GM21423 (cell line): Measurements from ENCODE around the gene NYAP2.

Experiments used
- ATAC-seq: cut with Tn5 transposase; IDR thresholded peaks from one replicate; pipeline ENCODE4 v1.9.1; 2021; ENCODE audit warnings: mild to moderate bottlenecking, moderate library complexity; ENCODE audit not compliant: unreplicated experiment

Gene NYAP2

DNA sequence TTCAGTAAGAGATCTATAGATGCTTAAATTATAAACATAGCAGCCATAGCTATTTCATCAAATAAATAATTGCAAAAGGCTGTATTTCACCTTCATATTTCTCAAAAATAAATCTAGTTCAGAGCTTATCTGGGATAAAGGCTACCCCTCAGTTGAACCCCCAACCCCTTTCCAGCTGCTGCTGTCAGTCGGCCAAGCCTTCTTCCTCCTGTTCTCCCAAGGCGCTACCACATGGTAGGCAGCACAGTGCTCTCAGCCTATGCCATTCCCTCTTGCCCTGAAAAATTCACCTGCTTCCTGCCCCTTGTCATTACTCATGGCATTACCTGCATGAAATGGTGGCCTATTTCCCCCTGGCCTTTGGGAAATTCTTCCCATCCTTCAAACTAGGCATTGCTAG lies 136.5 kb downstream of the NYAP2 start:
- ATAC-seq, result no peak

DNA sequence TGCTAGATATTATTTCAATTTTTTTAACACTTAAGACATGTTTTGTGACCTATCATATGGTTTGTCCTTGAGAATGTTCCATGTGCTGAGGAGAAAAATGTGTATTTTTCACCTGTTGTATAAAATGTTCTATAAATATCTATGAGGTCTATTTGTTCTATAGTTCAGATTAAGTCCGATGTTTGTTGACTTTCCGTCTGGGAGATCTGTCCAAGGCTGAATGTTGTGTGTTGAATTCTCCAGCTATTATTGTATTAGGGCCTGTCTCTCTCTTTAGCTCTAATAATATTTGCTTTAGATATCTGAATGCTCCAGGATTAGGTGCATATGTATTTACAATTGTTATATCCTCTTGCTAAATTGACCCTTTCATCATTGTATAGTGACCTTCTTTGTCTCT lies 144.1 kb downstream of the NYAP2 start:
- ATAC-seq, result no peak

DNA sequence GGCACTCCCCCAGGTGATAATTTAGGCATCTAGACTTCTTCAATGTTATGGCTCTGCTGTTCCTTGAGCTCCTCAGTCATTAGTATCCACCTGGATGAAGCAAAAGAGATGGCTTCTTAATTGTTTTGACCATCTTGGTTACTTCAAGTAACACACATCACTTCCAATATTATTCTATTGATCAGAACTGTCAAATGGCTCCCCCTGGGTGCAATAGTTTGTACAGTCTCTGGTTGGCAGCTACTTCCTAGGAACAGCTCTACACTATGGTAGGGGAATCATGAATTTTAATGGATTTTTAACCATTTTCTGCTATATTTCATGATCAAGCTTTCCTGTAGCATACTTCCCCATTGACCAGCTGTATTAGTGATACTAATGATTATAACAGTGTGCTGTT lies 157.0 kb downstream of the NYAP2 start:
- no peak for ATAC-seq

DNA sequence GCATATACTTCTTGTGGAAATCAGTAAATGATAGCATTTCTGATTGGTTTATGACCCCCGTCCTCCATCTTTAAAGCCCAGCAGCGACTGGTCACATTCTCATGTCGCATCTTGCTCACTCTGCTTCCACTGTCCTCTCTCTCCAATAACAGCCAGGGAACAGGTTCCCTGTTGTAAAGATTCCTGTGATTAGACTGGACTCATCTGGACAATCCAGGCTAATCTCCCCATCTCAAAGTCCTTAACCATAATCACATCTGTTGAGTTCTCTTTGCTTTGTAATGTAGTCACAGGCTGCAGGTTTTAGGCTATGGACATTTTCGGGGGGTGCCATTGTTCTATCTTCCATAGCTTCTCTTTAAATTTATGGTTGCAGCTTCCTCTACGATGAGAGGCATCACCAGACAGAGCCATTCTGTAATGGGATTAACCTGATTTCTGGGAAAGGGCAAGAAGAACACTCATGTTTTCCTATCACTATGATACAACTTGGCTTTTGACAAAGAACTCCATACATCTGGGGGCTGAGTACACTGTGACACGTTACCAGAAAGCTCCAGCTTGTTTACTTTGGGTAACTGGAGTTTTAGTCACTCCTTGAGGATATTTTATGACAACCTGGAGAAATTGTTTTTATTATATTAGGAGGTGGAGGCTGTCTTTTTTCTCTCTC lies 159.0 kb downstream of the NYAP2 start:
- ATAC-seq, result no peak

DNA sequence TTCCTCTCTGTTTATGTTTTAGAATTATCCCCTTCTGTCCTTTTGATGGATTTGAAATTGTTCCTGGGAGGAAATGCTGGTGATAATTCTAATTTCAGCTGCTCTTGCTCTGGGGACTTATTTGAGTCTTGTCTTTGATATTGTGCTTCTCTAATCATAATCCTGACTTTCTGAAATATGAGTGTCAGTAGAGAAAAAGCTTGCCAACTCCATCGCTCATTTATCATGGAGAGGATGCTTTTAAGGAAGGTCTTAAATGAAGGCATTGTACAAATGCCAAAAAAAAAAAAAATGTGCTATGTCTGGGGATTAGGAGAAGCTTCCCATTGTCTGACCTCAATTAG lies 159.5 kb downstream of the NYAP2 start:
- ATAC-seq, result no peak

DNA sequence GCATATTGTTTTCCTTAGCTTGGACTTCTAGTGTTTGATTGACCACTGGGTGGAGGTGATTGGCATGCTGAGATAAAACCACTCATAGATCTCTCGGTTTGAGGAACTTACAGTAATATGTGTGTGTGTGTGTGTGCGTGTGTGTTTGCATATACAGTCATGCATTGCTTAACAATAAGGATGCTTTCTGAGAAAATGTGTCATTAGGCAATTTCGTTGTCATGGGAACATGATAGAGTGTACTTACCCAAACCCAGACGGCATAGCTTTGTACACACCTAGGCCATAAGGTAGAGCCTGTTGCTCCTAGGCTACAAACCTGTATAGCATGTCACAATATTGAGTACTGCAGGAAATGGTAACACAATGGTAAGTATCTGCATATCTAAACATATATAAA lies 167.3 kb downstream of the NYAP2 start:
- no peak for ATAC-seq

DNA sequence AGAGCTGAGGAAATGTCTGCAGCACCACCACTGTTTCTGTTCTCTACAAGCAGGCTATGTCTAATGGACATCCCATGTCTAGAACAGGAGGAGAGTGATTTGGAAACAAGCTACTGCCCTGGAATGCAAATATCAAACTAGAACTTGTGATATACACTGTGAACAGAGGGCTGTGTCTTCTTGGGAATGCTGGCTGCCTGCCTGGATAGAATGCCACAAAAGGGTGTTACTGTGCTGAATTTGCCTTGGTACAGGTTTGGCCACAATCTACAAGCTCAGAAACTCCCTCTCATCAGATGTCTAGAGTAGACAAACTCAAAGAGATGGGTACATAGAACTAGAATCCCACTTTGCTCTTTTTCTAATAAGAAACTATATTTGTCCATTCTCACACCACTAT lies 170.5 kb downstream of the NYAP2 start:
- ATAC-seq, result no peak

DNA sequence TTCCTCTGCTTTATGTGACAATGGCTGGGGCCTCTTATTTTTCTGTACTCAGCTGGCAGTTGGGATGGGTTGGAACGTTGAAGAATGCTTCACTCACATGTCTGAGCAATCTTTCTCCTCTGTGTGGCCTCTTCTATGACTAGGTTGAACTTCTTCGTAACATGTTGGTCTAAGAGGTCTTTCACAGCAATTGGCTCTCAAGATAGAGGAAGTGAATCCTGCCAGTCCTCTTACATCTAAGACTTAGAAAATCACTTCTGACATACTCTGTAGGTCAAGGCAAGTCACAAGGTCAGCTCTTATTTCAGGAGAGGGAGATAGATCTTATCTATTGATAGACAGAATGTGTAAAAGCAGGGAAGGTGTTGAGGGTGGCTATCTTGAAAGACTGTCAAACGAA lies 174.1 kb downstream of the NYAP2 start:
- ATAC-seq, result no peak

DNA sequence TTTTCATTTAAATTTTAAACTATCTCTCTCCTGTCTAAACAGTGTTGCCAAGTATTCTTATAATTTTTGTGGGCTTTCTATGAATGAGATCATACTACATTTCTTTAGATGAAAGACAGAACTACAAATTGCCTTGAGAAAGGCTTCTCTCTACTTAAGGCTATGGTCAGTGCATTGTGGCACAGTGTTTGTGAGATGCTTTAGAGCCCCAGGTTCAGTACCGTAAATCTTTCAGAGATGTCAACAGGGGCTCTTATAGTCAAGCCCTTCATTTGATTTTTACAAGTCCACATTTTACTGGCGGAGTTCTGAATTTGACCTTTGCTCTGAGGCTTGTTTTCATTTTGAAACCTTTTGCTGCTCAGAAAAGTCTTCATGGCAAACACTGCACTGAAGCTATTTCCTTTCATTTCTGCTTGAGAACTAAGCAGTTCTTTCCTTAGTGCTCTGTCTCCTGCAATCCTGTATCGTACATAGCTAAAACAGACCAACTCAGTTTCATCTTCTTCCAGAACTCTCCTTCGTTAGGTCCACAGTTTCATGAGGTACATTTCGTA lies 175.2 kb downstream of the NYAP2 start:
- ATAC-seq, result no peak

DNA sequence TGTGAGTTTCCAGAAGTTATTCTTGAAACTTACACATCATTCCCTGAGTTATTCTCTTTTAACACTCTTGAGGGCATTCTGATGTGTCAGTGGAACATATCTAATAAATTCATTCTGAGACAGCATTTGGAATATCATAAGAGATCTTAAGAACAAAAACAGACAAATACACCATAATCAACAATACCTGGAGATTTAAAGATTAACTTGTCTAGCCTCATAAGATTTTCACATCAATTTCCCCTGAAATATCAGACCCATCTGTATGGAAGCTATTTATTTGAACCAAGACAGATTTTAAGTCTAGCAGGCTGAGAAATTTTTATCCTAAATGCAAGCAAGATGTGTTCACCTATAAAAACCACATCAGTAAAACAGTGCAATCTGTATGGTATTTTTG lies 181.6 kb downstream of the NYAP2 start:
- no peak for ATAC-seq

DNA sequence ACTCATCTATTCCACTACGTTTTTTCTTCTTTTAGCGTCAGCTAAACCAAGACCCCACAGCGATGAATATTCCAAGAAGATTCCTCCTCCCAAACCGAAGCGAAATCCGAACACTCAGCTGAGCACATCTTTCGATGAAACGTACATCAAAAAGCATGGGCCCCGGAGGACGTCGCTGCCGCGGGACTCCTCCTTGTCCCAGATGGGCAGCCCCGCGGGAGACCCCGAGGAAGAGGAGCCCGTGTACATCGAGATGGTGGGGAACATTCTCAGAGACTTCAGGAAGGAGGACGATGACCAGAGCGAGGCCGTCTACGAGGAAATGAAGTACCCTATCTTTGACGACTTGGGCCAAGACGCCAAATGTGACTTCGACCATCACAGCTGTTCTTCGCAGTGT lies 182.4 kb downstream of the NYAP2 start:
- no peak for ATAC-seq

DNA sequence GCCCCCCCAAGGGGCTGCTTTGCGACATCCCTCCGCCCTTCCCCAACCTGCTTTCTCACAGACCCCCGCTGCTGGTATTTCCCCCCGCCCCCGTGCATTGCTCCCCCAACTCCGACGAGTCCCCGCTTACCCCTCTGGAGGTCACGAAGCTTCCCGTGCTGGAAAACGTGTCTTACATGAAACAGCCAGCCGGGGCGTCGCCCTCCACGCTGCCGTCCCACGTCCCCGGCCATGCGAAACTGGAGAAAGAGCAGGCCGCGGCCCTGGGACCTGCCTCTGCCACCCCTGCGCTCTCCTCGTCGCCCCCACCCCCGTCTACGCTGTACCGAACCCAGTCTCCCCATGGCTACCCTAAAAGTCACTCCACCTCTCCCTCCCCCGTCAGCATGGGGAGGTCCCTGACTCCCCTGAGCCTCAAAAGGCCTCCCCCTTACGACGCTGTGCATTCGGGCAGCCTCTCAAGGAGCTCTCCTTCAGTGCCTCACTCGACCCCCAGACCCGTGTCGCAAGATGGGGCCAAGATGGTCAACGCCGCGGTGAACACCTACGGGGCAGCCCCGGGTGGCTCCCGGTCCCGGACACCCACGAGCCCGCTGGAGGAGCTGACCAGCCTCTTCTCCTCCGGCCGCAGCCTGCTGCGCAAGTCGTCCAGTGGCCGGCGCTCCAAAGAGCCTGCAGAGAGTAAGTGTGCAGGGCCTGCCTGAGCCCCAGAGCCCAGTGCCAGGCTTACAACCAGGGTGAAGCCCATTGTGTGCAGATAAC lies 183.0 kb downstream of the NYAP2 start:
- ATAC-seq, result no peak

DNA sequence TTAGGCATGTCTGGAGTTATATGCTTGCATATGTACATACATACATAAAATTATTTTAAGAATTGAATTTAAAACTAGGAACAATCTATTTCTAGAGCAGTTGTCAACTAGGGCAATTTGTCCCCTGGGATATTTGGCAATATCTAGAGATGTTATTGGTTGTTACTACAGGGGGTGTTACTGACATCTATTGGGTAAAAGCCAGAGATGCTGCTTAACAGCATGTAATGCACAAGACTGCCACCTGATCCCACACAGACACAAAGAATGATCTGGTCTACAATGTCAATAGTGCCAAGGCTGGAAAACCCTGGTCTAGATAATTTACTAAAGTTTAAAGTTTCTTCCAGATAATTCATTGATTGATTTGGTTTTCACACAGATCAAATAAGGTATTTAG lies 185.3 kb downstream of the NYAP2 start:
- no peak for ATAC-seq

DNA sequence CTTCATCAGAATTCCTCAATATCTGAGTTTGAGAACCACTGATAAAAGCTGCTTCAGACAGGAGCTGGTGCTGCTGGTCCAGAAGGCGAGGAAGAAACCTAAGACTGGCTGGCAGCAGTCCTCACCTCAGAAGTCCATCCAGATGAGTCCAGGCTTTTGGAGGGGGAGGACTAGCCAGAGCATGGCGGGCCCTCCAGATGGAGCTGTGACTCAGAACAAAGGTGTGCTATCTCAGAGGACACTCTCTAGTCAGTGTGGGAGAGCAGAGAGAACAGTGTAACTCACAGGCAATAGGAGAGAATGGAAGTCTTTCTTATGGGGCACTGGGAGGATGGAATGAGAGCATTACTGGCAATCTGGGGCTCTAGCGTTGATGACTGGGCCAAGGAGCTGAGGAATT lies 191.4 kb downstream of the NYAP2 start:
- ATAC-seq, result no peak

DNA sequence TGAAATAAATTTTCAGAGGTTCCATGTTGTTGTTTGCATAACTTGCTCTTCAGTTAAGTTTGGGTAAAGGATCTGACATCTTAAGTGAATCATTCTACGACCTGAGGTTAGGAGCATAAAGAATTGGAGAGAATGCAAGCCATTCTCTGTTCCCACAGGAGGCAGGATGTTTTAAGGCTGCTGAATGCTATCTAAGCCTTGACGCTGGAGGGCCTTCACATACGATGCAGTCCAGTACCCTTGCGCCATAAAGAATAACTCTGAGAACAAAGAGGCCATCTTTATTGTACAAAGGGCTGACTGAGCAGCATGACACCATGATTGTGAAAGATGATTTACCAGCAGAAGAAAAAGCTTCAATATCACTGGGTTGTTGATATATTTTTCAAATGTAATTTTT lies 198.4 kb downstream of the NYAP2 start:
- ATAC-seq, result no peak

DNA sequence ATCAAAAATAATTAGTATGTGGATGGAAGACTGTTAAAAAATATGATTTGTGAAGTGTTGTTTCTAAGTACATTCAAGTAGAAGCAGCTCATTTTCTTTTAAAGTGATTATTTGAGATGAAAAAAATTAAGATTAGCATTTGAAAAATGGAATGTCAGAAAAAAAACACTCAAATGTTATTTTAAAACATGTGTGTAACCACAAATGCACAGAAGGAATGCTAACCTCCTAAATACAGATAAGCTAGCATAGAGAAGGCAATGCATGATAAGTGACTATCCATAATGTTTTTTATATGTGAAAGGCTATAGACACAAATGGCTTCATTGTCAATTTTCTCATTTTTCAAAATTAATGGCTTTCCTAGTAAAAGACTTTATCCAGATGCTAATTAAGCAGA lies 198.9 kb downstream of the NYAP2 start:
- ATAC-seq, result no peak

DNA sequence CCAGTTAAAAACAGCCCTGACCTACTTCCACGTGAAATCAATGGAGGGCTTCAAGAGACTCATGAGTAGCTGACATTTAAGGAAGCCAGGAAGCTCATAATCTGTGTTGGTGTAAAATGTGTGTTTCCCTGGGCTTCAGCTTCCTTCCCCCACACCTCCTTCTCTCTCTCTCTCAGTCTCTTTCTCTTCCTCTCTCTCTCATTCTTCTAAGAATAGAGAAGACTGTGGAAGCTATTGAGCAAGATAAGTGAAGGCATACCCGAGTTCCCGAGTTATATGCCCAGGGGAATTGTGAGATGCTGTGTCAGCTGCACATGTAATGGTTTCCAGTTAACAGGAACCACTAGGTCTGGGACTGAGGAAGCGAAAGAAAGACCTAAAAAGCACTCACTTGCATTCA lies 199.4 kb downstream of the NYAP2 start:
- ATAC-seq, result no peak

DNA sequence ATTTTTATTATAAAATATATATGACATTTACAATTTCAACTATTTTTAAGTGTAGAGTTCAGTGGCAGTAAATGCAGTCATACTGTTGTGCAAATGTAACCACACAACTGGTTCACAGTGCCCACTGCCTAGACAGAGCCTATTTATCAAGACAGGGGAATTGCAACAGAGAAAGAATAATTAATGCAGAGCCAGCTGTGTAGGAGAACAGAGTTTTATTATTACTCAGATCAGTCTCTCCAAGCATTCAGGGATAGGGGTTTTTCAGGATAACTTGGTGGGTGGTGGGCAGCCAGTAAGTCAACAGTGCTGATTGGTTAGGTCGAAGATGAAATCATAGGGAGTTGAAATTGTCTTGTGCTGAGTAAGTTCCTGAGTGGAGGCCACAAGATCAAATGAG lies 200.3 kb downstream of the NYAP2 start:
- ATAC-seq, result no peak

DNA sequence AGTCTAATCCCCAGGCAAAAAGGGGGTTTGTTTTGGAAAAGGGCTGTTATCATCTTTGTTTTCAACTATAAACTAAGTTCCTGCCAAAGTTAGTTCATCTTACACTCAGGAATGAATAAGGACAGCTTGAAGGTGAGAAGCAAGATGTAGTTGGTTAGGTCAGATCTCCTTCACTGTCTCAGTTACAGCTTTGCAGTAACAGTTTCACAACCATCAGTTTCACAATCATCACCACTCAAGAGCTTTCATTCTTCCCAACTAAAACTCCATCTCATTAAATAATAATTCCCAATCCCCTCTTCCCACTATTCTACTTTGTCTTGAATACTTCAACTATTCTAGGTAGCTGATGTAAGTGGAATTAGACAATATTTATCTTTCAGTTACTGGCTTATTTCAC lies 200.9 kb downstream of the NYAP2 start:
- no peak for ATAC-seq

DNA sequence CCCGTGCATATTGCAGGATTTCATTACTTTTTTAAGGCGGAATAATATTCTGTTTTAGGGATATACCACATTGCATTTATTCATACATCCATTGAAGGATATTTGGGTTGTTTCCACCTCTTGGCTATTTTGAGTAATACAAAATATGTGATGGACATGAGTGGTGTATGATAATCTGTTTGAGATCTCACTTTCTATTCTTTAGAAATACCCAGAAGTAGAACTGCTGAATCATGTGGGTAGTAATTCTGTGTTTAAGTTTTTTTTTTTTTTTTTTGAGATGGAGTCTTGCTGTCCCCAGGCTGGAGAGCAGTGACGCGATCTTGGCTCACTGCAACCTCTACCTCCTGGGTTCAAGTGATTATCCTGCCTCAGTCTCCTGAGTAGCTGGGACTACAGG lies 201.4 kb downstream of the NYAP2 start:
- ATAC-seq, result no peak

DNA sequence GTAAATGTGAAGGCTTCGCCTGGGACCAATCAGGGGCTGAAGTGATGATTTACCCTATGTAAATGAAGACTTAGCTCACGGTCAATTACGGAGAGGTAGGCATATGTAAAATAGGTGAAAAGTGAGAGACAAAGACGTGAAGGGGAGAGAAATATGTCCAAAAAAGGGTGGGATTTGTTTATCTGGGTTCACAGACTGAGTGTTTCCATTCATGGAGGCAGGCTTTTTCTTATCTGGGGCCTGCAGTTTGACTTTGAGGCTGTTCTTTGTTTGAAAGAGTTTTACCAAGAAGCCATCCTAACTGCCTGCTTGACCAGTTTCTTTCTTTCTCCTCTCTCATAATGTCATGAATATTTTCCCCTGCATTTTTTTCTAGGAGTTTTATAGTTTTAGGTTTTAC lies 202.7 kb downstream of the NYAP2 start:
- no peak for ATAC-seq

DNA sequence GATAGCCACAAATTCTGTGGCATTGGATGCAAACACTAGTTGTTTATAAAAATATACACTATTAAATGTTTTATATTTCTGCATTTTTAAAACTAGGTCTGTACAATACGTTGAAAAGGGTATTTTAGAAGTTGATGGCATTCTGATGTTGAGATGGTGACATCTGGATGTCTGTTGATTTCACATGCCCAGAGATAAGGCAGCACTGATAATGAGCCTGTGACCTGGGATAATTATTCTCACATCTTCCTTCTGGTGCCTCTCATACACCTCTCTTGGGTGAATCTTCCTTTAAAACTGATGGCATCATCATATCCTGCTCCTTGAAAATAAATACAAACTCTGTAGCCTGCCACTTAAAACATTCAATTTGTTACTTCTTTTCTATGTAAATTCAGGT lies 208.6 kb downstream of the NYAP2 start:
- no peak for ATAC-seq

DNA sequence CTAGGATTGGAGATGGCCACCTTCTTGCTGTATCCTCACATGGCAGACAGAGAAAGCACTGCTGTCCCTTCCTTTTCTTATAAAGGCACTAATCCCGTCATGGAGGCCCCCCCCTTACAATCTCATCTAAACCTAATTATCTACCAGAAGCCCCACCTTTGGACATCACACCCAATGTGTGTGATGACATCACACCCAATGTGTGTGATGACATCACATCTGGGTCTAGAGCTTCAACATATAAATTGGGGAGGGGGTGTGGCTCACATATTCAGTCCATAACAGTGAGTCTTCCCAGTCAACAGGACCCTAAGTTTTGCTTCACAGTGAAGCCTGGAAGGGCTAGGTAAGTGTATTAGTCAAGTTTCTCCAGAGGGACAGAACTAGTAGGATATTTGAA lies 213.1 kb downstream of the NYAP2 start:
- ATAC-seq, result no peak
